ENCODE data around the gene HMMR.
"Not testable (repeated sequence)": the region's sequence is repeated elsewhere in the genome, so short reads cannot be mapped to it uniquely, and the experiment has no call there.

The HMMR gene, protein sequence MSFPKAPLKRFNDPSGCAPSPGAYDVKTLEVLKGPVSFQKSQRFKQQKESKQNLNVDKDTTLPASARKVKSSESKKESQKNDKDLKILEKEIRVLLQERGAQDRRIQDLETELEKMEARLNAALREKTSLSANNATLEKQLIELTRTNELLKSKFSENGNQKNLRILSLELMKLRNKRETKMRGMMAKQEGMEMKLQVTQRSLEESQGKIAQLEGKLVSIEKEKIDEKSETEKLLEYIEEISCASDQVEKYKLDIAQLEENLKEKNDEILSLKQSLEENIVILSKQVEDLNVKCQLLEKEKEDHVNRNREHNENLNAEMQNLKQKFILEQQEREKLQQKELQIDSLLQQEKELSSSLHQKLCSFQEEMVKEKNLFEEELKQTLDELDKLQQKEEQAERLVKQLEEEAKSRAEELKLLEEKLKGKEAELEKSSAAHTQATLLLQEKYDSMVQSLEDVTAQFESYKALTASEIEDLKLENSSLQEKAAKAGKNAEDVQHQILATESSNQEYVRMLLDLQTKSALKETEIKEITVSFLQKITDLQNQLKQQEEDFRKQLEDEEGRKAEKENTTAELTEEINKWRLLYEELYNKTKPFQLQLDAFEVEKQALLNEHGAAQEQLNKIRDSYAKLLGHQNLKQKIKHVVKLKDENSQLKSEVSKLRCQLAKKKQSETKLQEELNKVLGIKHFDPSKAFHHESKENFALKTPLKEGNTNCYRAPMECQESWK

DNA sequence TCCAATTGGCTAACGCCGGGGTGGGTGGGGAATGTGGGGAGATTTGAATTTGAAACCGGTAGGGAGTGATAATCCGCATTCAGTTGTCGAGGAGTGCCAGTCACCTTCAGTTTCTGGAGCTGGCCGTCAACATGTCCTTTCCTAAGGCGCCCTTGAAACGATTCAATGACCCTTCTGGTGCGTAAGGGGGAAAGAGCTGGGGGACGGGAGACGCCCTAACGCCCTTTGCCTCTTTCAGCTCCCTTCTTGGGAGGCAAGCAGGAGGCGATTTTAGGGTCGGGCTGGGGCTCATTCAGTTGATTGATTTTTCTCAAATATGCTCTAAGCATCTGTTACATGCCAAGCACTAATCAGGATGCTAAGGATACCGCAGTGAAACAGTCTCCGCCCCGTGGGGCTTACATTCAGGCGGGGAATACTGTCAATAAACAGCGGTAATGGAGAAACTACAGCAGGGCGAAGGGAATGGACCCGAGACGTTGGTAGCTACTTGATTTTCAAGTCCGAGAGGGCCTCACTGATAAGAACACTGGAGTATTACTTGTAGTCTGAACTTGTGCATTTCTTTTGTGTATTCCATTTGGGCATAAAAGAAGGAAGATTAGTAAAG, at the start of gene HMMR:
Gene HMMR (plus strand): TSS at position 71 of the 610 bp plus-strand sequence. CDS start 61 bp downstream, at position 132.
- DNase-seq, result peak; percentile 33

DNA sequence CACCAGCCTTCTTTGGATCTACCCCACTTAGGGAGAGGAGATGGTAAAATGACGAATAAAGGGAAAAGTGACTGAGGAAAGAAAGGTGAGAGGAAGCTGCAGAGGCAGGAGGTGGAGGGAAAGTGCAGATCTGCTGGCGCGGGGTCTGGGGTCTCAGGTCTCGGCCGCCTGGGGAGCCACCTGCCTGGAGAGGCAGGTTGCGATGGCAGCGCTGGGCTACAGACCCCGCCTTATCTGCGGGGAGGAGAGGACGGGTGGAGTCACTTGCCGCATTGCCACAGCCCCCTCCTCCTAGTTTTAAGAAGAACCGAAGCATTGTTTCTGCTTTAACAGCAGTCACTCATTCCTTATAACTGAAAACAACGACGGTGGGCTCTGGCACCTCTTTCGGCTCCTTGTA, 44.8 kb upstream of the HMMR start:
- not testable (repeated sequence) for DNase-seq

DNA sequence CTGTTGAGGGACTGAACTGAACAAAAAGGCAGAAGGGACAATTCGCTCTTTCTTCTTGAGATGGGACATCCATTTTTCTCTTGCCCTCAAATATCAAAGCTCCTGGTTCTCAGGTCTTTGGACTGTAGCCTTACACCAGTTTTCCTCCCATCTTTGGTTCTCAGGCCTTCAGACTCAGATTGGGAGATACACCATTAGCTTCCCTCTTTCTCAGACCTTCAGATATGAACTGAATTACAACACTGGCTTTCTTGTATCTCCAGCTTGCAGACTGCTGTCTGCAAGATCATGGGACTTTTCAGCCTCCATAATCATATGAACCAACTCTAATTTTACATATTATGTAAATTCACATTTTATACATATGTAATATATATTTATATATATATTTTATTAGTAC, 35.6 kb upstream of the HMMR start:
- DNase-seq, result no peak

DNA sequence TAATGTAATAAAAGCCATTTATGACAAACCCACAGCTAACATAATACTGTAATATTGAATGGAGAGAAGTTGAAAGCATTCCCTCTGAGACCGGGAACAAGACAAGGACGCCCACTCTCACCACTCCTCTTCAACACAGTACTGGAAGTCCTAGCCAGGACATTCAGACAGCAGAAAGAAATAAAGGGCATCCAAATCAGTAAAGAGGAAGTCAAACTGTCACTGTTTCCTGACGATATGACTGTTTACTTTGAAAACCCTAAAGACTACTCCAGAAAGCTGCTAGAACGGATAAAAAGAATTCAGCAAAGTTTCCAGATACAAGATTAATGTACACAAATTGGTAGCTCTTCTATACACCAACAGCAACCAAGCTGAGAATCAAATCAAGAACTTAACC, 34.3 kb upstream of the HMMR start:
- not testable (repeated sequence) for DNase-seq

DNA sequence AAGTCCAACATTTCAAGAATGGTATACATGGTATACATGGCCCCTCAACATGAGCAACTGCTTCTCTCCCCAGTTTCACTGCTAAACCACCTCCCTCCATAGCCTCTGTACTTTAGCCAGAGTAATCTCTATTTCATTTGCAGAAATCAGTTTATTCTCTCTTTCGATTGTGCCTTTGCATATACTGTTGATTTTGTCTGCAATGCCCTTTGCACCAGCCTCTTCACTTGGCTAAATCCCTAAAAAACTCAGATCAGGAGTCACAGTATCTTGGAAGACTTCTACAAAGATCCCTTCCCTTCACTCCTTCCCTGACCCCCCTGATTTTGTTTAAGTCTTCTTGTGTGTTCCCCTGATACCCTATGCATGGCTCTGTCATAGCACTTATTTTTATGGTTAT, 27.9 kb upstream of the HMMR start:
- DNase-seq, result no peak

DNA sequence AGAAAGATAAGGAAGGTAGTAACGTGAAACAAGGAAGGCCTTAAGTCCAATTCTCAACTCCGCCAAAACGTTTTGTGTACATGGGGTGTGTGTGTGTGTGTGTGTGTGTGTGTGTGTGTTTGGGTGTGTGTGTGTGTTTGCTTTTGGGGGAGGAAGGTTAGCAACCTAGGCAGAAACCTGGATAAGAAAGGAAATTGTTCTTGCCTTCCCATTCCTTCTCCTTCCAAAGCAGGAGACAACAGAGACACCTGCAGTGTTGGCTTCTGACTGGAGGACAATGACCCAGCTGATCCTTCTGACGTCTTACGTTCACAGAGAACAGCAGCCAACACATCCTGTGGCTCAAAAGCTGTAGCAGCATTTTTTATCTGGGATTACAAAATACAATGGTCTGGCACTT, 27.2 kb upstream of the HMMR start:
- no peak for DNase-seq

DNA sequence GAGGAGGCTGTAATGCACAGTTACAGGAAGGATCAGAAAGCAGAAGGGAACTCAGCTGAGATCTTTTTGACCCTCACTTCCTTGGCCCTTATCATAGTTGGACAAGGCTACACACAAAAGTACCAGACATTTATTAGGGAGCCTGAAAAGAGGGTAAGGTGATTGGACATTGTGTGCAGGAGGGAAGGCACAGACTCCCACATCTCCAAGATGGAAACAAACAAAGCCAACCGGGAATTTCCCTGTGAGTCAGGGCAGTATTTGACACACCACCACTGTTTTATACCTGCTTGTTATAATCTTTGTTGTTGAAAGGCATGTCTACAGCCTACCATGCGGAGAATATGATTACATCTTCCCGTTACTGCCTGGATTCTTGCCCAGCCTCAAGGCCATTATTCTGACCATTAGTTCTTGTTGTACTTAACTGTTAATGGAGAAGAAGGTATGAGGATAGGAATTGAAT, 26.0 kb upstream of the HMMR start:
- DNase-seq, result no peak

DNA sequence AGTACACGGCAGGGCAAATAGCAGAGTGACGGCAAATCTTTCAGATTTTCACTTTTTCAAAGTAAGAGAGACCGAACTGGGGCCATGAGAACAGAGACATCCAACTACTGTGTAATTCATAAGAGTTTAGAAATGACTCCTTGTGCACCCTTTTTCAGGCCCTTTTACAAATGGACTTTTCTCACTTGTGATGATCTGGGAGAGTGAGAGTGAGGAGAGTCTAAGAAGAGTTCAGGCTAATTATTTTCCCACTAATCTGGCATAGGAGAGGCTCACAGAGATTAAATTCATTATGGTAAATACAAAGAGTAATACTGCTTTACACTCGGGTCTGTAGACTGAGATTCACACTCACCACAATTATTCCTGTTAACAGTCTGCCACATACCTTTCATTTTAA, 23.9 kb upstream of the HMMR start:
- DNase-seq, result no peak

DNA sequence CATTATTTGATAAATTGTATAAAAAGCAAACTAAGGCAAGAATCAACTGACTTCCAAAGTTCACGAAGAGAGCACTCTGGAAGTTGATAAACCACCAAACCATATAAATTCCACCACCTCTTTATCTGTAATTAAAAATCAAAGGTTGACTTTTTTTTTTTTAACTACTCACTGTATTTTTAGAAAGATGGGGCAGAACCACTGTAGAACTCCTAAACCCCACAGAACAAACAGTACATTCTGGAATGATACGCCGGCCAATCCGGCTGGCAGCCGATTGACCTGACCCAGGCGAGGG, 23.5 kb upstream of the HMMR start:
- DNase-seq, result no peak

DNA sequence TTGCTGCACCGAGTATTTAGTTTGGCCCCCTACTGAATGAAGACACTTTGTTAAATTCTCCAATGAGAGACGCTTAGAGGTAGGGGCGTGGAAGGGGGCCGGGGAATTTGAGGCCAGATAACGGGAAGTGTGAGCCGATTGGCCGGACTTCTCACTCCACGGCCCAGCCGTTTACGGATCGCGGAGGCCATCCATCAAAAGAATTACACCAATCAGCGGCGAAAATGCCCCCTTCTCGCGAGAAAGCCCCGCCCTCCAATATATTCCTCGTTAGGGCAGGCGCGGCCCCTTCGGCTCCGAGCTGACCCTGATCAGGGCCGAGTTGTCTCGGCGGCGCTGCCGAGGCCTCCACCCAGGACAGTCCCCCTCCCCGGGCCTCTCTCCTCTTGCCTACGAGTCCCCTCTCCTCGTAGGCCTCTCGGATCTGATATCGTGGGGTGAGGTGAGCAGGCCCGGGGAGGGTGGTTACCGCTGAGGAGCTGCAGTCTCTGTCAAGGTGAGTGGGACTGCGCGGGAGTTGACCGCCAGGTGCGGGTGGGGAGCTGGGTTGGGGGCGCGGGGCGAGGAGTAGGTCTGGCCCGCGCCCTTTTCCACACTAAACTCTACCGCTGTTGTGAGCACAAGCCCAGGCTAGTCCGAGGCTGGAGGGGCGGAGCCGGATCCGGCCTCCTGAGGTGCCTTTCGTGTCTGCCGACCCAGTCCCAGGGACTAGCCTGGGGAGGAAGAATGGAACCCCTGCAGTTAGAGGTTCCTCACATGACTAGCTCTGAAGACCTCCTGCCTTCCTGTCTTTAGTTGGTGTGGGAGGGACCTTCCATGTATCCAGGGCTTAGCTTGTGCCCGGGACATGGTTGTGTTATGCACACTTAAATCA, 22.9 kb upstream of the HMMR start, which contains the start of gene CCNG1:
Gene CCNG1 (plus strand): TSS at position 287 of the 874 bp plus-strand sequence. CDS start 1,662 bp downstream, outside the sequence.
- peak; percentile 86 for DNase-seq

DNA sequence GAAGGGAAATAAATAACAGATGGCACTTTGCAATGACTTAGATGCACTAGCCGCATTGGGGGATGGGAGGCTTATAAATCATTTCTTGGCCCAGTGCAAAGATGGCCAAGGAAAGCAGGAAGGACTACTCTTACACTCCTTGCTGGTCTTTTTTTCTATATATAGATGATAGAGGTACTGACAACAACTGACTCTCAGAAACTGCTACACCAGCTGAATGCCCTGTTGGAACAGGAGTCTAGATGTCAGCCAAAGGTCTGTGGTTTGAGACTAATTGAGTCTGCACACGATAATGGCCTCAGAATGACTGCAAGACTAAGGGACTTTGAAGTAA, 21.4 kb upstream of the HMMR start:
- DNase-seq, result no peak

DNA sequence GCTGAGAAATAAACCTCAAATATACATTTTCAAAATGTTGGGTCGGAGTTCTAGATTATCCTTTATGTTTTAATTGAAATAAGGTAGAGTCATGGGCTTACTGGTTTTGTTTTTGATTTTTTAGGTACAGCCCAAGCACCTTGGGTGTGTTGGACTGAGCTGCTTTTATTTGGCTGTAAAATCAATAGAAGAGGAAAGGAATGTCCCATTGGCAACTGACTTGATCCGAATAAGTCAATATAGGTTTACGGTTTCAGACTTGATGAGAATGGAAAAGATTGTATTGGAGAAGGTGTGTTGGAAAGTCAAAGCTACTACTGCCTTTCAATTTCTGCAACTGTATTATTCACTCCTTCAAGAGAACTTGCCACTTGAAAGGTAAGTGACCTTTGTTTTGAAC, 19.5 kb upstream of the HMMR start:
- DNase-seq, result no peak

DNA sequence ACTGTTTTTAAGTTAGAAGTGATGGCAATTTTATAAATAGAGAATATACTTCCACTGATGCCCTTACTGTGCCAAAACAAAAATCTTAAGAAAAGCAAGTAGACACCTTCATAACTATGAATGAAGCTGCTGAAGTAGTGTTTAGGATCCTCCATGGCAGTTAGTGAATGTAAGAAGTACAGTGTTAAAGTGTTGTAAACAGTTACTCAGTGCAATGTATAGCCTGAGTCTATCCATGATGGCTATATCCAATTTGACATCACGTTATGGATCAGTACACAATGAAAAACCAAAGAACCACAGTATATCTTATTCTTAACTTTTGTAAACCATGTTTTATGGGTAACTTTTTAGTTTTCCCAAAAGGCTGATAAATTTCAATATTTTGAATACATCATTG, 15.9 kb upstream of the HMMR start:
- no peak for DNase-seq

DNA sequence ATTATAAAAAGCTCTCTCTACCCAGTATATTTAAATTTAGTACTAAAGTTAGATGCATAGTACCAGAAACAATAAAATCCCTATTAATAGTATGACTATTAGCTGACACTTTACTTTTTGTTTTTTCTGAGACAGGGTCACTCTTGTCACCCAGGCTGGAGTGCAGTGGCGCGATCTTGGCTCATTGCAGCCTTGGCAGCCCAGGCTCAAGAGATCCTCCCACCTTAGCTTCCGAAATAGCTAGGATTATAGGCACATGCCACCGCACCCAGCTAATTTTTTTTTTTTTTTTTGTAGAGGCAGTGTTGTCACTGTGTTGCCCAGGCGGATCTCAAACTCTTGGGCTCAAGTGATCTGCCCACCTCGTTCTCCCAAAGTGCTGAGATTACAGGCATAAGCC, 15.1 kb upstream of the HMMR start:
- no peak for DNase-seq

DNA sequence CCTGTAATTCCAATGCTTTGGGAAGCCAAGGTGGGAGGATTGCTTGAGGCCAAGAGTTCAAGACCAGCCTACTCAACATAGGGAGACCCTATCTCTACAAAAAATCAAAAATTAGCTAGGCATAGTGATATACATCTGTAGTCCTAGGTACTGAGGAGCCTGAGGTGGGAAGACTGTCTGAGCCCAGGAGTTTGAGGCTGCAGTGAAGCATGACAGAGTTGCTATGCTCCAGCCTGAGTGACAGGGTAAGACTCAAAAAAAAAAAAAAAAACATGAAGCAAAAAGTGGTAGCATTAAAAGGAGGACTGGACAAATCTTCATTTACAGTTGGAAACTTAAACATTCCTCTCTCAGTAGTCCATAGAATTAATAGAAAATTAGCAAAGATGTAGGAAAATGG, 13.2 kb upstream of the HMMR start:
- DNase-seq, result no peak

DNA sequence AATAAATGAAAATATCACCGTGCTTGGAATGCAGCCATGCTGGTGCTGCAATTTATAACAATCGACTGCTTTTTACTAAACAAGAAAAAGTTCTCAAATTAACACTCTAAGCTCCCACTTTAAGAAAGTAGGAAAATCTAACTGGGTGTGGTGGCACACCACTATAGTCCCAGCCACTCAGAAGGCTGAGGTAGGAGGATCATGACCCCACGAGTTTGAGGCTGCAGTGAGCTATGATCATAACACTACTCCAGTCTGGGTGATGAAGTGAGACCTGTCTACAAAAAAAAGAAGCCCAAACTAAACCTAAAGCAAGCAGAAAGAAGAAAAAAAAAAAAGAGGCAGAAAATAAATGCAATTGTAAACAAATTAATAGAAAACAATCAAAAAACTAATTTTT, 12.6 kb upstream of the HMMR start:
- no peak for DNase-seq

DNA sequence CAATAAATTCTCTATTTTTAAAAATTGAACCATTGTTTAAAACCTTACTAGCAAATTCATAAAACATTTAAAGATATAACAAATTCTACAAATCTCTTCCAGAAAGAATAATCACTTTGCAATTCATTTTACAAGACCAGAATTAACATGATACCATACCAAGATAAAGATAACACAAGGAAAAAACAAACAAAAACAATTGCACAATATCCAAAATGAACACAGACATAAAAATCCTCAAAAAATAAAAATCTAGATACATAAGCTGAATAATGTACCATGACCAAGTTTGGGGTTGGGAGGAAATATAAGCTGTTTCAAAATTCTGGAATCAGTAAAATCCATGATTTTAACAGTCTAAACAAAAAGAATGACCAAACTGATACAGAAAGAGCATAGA, 11.9 kb upstream of the HMMR start:
- no peak for DNase-seq

DNA sequence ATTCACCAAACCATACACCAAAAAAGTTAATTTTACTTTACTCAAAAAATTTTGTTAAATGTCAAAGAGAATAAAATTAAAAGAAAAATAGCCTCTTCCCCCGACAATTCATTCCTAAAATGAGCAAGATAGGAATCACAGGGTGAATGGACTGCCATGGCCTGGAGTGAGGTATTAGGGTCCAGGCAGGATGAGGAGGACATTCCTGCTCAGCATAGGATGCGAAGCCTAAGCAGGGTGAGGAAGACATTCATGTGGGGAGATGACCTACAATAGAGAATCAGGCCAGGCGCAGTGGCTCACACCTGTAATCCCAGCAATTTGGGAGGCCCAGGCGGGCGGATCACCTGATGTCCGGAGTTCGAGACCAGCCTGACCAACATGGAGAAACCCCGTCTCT, 8.9 kb upstream of the HMMR start:
- DNase-seq, result no peak

DNA sequence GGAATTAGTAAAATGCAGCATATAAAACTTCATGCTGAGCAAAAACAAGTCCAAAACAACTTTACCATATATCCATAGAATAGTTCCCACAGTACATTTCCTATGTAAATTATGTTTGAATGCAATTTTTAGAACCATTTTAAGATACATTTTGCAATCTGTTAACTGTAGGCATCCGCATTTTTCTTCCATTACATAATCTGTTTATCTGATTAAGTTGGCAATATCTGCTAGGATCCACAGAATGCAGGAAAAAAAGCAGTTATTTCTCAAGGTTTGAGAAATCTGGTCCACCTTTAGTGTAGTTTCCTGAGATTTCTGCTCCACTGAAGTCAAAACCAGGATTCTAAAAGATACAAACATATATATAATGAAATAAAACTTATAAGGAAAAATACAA, 6.7 kb upstream of the HMMR start:
- no peak for DNase-seq

DNA sequence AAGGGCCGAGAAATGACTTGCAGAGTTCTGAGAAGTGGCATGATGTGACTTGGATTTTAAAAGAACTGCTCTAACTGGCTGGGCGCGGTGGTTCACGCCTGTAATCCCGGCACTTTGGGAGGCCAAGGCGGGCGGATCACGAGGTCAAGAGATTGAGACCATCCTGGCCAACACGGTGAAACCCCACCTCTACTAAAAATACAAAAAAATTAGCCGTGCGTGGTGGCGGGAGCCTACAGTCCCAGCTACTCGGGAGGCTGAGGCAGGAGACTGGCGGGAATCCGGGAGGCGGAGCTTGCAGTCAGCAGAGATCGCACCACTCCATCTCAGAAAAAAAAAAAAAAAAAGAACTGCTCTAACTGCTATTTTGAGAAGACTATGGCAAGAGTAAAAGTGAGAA, 5.0 kb upstream of the HMMR start:
- DNase-seq, result not testable (repeated sequence)

DNA sequence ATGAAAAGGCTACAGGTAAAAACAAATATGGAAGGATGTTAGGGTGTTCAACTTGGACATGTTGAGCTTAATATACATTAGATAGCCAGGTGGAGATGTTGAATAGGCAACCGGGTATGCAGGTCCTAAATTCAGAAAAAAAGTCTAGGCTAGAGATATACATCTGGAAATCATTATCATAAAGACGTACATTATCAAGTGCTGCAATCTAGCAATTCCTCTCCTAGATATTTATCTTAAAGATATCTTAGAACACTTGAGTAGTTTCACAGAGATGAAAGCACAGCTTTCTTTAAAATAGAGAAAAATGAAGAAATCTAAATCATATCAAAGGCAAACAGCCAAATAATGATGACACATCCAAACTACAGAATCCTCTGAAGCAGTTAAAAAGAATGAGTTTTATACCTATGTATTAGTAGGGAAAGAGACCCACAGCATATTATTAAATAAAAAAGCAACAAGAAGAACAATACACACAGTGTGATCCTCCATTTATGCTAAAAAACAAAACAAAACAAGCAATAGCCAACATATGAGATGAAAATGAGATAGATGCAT, 4.3 kb upstream of the HMMR start:
- no peak for DNase-seq

DNA sequence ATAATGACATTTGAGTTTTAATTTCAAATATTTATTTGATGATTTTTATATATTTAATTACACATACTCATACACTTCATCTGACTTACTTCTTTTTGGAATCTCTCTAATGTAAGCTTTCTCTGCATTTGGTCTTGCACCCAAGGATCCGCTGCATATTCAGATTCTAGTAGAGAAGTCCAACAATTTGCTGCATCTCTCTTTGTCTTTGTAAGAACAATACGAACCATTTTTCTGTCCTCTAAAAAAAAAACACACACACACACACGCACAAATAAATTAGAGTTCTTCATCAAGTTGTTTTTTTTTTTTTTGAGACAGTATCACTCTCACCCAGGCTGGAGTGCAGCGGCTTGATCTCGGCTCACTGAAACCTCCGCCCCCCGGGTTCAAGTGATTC, 3.6 kb upstream of the HMMR start:
- no peak for DNase-seq
